Esophagus muscularis mucosa (tissue), 4 donors: ENCODE data around the gene APOC4. TPM values are rescaled to one million over a fixed set of nuclear protein-coding genes. Genes with fewer than 3 reads are reported as not detected.

ENCODE experiments used
- DNase-seq: peaks from one replicate; pipeline ENCODE4 v3.0.0-alpha.2; 2017; ENCODE audit errors: extremely low spot score
- H3K27ac ChIP-seq, 4 donors: fragments of 200-600 bp; sonication (generic); replicated peaks in 1 of 4; 1 replicate in 3 of 4; 2 replicates in 1 of 4; pipeline ENCODE4 v1.5.1; 2016 to 2019; ENCODE audit warnings: mild to moderate bottlenecking in 1 of 4
- H3K27me3 ChIP-seq, 4 donors: fragments of 200-600 bp; sonication (generic); one replicate each; pipeline versions ENCODE4 v1.5.1 to v1.6.0; 2016 to 2019
- H3K36me3 ChIP-seq, 4 donors: fragments of 200-600 bp; sonication (generic); one replicate each; pipeline ENCODE4 v1.5.1; 2016 to 2019
- H3K4me1 ChIP-seq, 4 donors: fragments of 200-600 bp; sonication (generic); one replicate each; pipeline ENCODE4 v1.5.1; 2016 to 2019
- H3K4me3 ChIP-seq, 4 donors: fragments of 200-600 bp; sonication (generic); 1 replicate in 2 of 4; 2 replicates in 2 of 4; pipeline ENCODE4 v1.5.1; 2016 to 2019; ENCODE audit warnings: mild to moderate bottlenecking in 4 of 4, moderate library complexity in 1 of 4
- H3K9me3 ChIP-seq, 4 donors: fragments of 200-600 bp; sonication (generic); 1 replicate in 3 of 4; 2 replicates in 1 of 4; pipeline ENCODE4 v1.5.1; 2016 to 2019
- CTCF ChIP-seq, 3 experiments: fragments of 200-600 bp in 2 of 3; fragments of 450-650 bp in 1 of 3; sonication (generic) in 2 of 3; IDR thresholded peaks; one replicate each; pipeline ENCODE4 v1.5.1; 2017 to 2019; ENCODE audit warnings: antibody characterized with exemption in 3 of 3, mild to moderate bottlenecking in 2 of 3, moderate library complexity in 1 of 3
- EP300 ChIP-seq: sonication (generic); formaldehyde crosslinking; IDR thresholded peaks from one replicate; pipeline ENCODE4 v1.6.1; 2017; ENCODE audit warnings: antibody characterized with exemption
- POLR2A ChIP-seq: fragments of 450-650 bp; IDR thresholded peaks from one replicate; pipeline ENCODE4 v1.6.1; 2017; ENCODE audit warnings: antibody characterized with exemption, moderate library complexity, mild to moderate bottlenecking, low read depth
- POLR2AphosphoS5 ChIP-seq, 2 donors: sonication (generic); formaldehyde crosslinking; IDR thresholded peaks; one replicate each; pipeline ENCODE4 v1.6.1; 2017; ENCODE audit warnings: antibody characterized with exemption in 2 of 2
- WGBS: methylation state at CpG from one replicate; pipeline ENCODE4 v1.1.5; 2018; 5-methylcytosine and 5-hydroxymethylcytosine counted together
- intact Hi-C: fragments of 100-400 bp; cut with DNase I; formaldehyde crosslinking; loops from one replicate; pipeline ENCODE4 v1.15.1; 2023
- total RNA-seq, 4 donors: library from RNA; depleted of rRNA; stranded (reverse); fragments of >200 nt; gene quantifications; one replicate each; pipeline versions ENCODE4 v1.1.0 to v1.2.1, GENCODE V29; 2016

The APOC4 gene
- total RNA-seq, 4 donors from 2014 or later: not detected

- intact Hi-C loops: no loop called here
- H3K36me3 ChIP-seq: no peaks in the 10 kb centered on the region
- H3K4me3 ChIP-seq: no peak overlapping the region
- H3K27ac ChIP-seq: no peak overlapping the region
- no peaks in the 10 kb centered on the region for H3K27me3 ChIP-seq
- no peaks in the 10 kb centered on the region for H3K9me3 ChIP-seq
- DNase-seq: no peak
- no peak for TF ChIP-seq POLR2AphosphoS5 (IDR thresholded peaks at IDR 0.05)
- peaks cover 8 to 28% (median 18%) of the 10 kb centered on the region in 4 donors for H3K4me1 ChIP-seq
- WGBS: 90% methylated on average over 7 of the region's 7 CpGs
These were observed 11.9 kb upstream of the APOC4 start for GRCh38 chr19:44930088-44930487.

- Histone ChIP-seq H3K9me3 (no peaks in the 10 kb centered on the region), H3K27me3 (no peaks in the 10 kb centered on the region), H3K4me3 (no peak overlapping the region), H3K27ac (no peak overlapping the region), H3K4me1 (peaks cover 1 to 13% (median 9%) of the 10 kb centered on the region in 4 donors), H3K36me3 (no peaks in the 10 kb centered on the region)
- TF ChIP-seq POLR2AphosphoS5 (IDR thresholded peaks at IDR 0.05): no peak
- TF ChIP-seq EP300: no peak
- no peak for TF ChIP-seq POLR2A
- TF ChIP-seq CTCF (IDR thresholded peaks at IDR 0.05): no peak
- DNase-seq: no peak
- 81% methylated on average over 4 of the region's 4 CpGs for WGBS
- intact Hi-C loops: no loop called here
These were observed 10.5 kb upstream of the APOC4 start for GRCh38 chr19:44931541-44931940.

- WGBS: 73% methylated on average over 5 of the region's 5 CpGs
- DNase-seq: no peak
- intact Hi-C loops: no loop called here
- Histone ChIP-seq H3K36me3 (no peaks in the 10 kb centered on the region), H3K4me3 (no peak overlapping the region), H3K27me3 (no peaks in the 10 kb centered on the region), H3K4me1 (no peaks in the 10 kb centered on the region), H3K27ac (no peak overlapping the region), H3K9me3 (no peaks in the 10 kb centered on the region)
- TF ChIP-seq POLR2A (no peak), EP300 (no peak), CTCF (IDR thresholded peaks at IDR 0.05) (no peak), POLR2AphosphoS5 (IDR thresholded peaks at IDR 0.05) (no peak)
These were observed 2.4 kb upstream of the APOC4 start for GRCh38 chr19:44939668-44940067.

- 59% methylated on average over 9 of the region's 10 CpGs for WGBS
- H3K4me1 ChIP-seq: no peaks in the 10 kb centered on the region
- H3K9me3 ChIP-seq: no peaks in the 10 kb centered on the region
- H3K36me3 ChIP-seq: peaks cover 0 to 5% (median 0%) of the 10 kb centered on the region in 4 donors
- no peaks in the 10 kb centered on the region for H3K27me3 ChIP-seq
- no peak overlapping the region for H3K27ac ChIP-seq
- intact Hi-C loops: no loop called here
- no peak for DNase-seq
- TF ChIP-seq POLR2AphosphoS5 (IDR thresholded peaks at IDR 0.05): no peak
- TF ChIP-seq CTCF (IDR thresholded peaks at IDR 0.05): no peak
- no peak for TF ChIP-seq EP300
- TF ChIP-seq POLR2A: no peak
- no peak overlapping the region for H3K4me3 ChIP-seq
These were observed 1.8 kb downstream of the APOC4 start for GRCh38 chr19:44943801-44944249.

- intact Hi-C loops: no loop called here
- Histone ChIP-seq H3K27ac (no peak overlapping the region), H3K27me3 (no peaks in the 10 kb centered on the region), H3K4me1 (peaks cover 10 to 14% (median 12%) of the 10 kb centered on the region in 4 donors), H3K4me3 (no peak overlapping the region), H3K9me3 (no peaks in the 10 kb centered on the region), H3K36me3 (peaks cover 0 to 22% (median 13%) of the 10 kb centered on the region in 4 donors)
- WGBS: 91% methylated on average over 12 of the region's 13 CpGs
- DNase-seq: no peak
- TF ChIP-seq POLR2AphosphoS5 (IDR thresholded peaks at IDR 0.05): no peak
- no peak for TF ChIP-seq CTCF (IDR thresholded peaks at IDR 0.05)
- TF ChIP-seq EP300: no peak
- no peak for TF ChIP-seq POLR2A
These were observed 5.1 kb downstream of the APOC4 start for GRCh38 chr19:44947041-44947581.
